ENCODE data around the gene SATL1.

DNA sequence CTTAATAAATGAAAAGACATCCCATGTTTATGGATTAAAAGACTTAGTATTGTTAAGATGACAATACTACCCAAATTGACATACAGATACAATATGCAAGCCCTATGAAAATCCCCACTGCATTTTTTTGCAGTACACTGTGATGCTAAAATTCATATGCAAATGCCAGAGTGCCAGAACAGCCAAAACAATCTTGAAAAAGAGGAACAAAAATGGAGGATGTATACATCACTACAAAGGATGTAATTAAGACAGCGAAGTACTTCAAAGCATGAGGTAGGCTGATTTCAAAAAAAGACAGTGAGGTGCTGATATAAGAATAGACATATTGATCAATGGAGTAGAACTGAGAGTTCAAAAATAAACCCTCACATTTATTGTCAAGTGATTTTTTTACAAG is 47.3 kb downstream of the SATL1 start:
- TF ChIP-seq, protein P1, sequence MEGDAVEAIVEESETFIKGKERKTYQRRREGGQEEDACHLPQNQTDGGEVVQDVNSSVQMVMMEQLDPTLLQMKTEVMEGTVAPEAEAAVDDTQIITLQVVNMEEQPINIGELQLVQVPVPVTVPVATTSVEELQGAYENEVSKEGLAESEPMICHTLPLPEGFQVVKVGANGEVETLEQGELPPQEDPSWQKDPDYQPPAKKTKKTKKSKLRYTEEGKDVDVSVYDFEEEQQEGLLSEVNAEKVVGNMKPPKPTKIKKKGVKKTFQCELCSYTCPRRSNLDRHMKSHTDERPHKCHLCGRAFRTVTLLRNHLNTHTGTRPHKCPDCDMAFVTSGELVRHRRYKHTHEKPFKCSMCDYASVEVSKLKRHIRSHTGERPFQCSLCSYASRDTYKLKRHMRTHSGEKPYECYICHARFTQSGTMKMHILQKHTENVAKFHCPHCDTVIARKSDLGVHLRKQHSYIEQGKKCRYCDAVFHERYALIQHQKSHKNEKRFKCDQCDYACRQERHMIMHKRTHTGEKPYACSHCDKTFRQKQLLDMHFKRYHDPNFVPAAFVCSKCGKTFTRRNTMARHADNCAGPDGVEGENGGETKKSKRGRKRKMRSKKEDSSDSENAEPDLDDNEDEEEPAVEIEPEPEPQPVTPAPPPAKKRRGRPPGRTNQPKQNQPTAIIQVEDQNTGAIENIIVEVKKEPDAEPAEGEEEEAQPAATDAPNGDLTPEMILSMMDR (IDR thresholded peaks at IDR 0.05), result no peak
- TF ChIP-seq POLR2A (IDR thresholded peaks at IDR 0.05), result no peak
